HG02588 (cell line): Measurements from ENCODE around the gene CCPG1.

Experiments used
- ATAC-seq: cut with Tn5 transposase; IDR thresholded peaks from one replicate; pipeline ENCODE4 v1.9.1; 2021; ENCODE audit warnings: mild to moderate bottlenecking, moderate library complexity; ENCODE audit not compliant: unreplicated experiment

Gene CCPG1

DNA sequence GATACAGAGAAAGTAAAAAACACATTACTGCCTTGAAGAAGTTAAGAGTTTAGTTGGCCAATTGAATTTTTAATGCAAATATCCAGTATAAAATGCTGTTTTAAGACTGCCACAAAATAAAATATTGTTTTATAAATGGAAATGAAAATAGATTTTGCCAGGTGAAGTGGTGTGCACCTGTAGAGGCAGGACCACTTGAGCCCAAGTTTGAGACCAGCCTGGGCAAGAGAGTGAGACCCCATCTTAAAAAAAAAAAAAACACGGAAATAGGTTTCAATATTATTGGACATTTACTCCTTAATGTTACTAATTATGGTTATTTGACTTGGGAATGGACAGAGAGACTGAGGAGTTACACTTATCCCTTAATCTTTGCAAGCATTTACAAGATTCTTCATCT, 87.2 kb downstream of the CCPG1 start:
- no peak for ATAC-seq

GRCh38 chr15:55320238-55320550, 88.0 kb downstream of the CCPG1 start:
- no peak for ATAC-seq

DNA sequence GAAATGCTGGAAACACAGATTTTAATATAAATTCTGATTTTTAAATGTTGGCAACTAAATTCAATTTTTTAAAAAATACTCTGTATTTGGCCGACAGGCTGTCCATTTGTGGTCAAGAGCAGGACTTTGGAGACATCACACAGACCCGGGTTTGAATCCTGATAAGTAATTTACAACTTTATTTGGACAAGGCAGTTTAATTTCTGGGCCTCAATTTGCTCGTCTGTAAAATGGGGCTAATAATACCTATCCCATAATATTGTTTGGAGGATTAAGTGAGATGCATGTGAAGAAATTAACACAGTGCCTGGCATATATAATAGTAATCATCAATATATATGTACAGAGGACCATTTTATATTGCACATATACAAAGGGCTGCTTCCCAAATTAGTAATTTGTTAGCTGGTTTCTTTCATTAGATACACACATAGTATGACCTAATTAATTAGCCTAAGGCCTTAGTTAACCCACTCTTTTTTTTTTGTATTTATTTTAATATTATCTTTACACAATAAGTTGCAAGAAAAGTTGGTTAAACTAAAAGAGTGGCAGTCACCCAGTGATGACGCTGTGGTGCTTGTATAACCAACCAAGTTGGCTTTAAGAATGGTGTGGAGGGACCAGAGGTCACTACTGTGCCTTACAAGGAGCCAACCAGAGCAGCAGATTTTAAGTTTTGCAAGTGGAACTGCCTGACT, 88.5 kb downstream of the CCPG1 start:
- ATAC-seq = no peak

GRCh38 chr15:55318588-55319494, 89.3 kb downstream of the CCPG1 start, which contains the start of the genes PIGB and PIGBOS1:
Gene PIGB, plus strand, starts transcription at chr15:55319222. Its CDS starts 29 bp downstream, at chr15:55319251.
Gene PIGBOS1, minus strand, starts transcription at chr15:55319123. Its CDS starts 1,331 bp downstream, at chr15:55317792.
- ATAC-seq = peak; percentile 94
